ENCODE results near the gene IFNAR1.
"Not testable (repeated sequence)": the region's sequence is repeated elsewhere in the genome, so short reads cannot be mapped to it uniquely, and the experiment has no call there.

DNA sequence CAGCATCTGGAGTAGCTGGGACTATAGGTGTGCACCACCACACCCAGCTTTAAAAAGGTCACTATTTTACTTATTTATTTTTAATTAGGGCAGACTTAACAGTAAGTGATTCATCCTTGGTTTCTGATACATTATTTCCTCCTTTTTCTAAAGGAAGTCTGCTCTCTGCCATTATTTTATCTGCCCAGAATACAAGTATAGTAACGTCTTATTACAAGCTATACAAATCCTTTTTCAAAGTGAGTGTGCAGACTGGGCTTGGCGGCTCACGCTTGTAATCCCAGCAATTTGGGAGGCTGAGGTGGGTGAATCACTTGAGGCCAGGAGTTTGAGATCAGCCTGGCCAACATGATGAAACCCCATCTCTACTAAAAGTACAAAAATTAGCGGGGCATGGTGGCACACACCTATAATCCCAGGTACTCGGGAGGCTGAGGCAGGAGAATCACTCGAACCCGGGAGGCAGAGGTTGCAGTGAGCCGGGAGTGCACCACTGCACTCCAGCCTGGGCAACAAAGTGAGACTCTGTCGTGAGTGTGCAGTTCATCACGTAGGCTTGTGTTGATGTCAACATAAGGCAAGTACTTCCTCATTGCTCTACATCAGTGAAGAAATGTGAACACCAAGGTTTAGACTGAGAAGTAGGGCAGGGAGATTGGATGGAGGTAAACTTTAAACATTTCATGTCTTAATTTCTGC is 39.3 kb downstream of the IFNAR1 start:
- not testable (repeated sequence) for TF ChIP-seq POLR2A (IDR thresholded peaks at IDR 0.05; ENCODE audit: low read length); GATA1 (IDR thresholded peaks at IDR 0.05; ENCODE audit: low read depth, low read length)

All from erythroblast (primary cell).